HG03175 (cell line): ENCODE results near the gene SULT2B1.
A peak's percentile ranks its signal among the peaks of the same experiment; 100 is the strongest.

Experiments used
- ATAC-seq: cut with Tn5 transposase; IDR thresholded peaks from one replicate; pipeline ENCODE4 v1.9.1; 2021; ENCODE audit warnings: mild to moderate bottlenecking, moderate library complexity; ENCODE audit not compliant: unreplicated experiment

The SULT2B1 gene

DNA sequence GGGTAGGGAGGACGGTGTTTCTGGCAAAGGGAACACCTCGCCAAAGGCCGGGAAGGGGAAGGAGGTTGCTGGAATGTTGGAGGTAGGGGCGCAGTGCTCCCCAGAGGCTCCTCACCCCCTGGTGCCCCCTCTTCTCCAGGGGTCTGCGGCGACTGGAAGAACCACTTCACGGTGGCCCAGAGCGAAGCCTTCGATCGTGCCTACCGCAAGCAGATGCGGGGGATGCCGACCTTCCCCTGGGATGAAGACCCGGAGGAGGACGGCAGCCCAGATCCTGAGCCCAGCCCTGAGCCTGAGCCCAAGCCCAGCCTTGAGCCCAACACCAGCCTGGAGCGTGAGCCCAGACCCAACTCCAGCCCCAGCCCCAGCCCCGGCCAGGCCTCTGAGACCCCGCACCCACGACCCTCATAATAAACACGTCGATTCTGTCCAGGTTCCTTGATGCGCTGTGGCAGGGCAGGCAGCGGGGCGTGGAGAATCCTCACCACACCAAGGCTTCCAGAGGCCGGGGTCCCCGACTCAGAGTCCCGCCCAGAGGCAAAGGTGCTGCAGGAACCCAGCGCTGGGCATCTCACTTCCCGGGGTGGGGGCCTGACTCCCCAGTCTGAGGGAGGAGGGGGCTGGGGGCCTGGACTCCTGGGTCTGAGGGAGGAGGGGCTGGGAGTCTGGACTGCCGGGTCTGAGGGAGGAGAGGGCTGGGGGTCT lies 47.2 kb downstream of the SULT2B1 start:
- no peak for ATAC-seq

DNA sequence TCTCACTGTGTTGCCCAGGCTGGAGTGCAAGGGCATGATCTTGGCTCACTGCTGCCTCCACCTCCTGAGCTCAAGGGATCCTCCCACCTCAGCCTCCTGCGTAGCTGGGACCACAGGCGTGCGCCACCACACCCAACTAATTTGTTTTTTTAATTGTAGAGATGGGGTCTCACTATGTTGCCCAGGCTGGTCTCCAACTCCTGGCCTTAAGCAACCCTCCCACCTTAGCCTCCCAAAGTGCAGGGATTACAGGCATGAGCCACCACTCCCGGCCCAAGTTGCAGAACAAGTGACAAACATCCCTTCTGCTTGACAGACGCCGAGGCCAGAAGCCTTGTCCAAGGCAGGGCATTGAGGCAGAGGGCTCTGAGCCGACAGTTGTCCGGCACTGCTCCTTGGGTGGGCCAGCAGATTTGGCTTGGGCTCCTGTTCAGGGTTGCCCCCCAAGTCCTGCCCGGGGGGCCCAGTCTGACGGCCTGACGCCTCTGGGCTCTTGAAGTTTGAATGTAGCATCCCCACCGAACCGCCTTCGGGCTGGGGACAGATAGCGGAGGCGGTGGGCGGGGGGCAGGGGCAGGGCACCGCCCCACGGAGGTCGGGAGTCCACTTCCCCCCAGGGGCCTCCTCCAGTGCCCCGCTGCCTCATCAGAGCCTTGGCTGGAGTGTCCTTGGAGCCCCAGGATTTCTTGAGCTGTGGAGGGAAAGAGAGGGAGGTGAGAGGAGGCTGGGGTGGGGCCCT lies 48.9 kb downstream of the SULT2B1 start:
- ATAC-seq, result no peak

DNA sequence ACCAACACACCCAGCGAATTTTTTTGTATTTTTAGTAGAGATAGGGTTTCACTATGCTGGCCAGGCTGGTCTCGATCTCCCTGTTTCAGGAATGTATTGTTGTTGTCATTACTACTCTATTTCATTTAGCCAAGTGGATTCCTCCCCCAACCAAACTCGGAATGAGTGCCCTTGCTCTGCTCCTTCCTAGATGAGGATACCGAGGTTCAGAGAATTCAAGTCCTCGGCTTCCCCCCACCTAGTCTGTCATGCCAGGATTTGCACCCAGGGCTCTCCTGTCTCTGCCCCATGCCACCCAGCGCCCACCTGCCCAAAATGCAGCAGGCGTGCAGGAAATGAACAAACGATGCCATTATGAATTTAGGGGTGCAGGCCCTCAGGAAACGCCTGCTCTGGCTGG lies 51.0 kb downstream of the SULT2B1 start:
- ATAC-seq, result no peak

DNA sequence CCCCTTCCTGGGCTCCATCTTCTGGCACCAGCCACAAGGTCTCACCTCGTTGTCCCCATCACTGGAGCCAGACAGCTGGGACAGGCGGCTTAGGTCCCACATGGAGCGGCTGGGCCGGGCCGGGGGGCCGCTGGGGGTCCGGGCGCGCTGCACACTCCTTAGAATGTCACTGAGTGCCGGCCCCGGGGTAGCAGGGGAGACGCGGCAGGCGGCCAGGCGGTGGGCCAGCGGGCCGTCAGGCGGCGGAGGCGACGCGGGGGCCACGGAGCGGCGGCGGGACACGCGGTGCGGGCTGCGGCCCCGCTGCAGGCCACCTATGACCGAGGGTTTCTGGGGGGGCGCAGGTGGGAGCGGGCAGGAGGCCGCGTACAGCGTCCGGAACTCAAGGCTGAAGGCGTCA lies 51.5 kb downstream of the SULT2B1 start:
- no peak for ATAC-seq

DNA sequence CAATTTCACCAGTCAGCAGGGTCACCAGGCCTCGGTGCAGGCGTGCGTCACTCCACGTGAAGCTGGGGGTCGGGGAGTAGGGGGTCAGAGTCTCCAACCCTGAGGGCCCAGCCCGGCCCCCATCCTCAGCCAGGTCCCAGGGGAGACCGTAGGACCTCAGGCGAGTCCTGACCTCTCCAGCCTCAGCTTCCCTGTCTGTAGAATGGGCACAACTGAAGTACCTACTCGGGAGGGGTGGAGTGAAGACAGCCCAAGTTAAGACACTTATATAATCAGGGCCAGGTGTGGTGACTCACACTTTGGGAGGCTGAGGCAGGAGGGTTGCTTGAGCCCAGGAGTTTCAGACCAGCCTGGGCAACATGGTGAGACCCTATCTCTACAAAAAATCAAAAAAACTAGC lies 51.9 kb downstream of the SULT2B1 start:
- no peak for ATAC-seq

DNA sequence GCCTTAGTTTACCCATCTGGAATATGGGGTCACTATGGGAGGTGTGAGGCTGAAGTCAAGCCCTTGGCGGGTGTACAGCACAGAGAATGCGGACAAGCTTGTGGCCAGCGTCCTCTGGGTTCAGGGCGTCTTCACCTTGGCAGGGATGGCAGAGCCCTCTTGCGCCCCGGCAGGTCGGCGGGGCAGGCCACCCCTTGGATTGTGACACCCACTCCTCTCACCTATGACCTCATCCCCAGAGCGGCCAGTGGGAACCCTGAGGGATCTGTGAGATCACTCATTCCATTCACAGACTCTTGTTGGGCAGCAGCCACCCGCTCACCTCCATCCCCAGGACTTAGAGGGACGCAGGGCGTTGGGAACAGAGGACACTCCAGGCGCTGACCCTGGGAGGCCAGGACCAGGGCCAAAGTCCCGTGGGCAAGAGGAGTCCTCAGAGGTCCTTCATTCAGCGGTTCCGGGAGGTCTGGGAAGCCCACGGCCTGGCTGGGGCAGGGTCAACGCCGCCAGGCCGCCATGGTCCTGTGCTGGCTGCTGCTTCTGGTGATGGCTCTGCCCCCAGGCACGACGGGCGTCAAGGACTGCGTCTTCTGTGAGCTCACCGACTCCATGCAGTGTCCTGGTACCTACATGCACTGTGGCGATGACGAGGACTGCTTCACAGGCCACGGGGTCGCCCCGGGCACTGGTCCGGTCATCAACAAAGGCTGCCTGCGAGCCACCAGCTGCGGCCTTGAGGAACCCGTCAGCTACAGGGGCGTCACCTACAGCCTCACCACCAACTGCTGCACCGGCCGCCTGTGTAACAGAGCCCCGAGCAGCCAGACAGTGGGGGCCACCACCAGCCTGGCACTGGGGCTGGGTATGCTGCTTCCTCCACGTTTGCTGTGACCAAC lies 54.7 kb downstream of the SULT2B1 start, which contains the start of gene SPACA4:
Gene SPACA4 (plus strand): TSS at position 280 of the 896 bp plus-strand sequence. CDS start 237 bp downstream, at position 517.
- no peak for ATAC-seq

DNA sequence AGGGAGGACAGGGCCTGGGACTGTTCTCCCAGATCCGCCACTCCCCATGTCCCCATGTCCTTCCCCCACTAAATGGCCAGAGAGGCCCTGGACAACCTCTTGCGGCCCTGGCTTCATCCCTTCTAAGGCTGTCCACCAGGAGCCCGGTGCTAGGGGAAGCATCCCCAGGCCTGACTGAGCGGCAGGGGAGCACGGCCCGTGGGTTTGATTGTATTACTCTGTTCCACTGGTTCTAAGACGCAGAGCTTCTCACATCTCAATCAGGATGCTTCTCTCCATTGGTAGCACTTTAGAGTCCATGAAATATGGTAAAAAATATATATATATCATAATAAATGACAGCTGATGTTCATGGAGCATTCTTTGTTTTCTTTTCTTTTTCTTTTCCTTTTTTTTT lies 55.4 kb downstream of the SULT2B1 start:
- ATAC-seq, result no peak

DNA sequence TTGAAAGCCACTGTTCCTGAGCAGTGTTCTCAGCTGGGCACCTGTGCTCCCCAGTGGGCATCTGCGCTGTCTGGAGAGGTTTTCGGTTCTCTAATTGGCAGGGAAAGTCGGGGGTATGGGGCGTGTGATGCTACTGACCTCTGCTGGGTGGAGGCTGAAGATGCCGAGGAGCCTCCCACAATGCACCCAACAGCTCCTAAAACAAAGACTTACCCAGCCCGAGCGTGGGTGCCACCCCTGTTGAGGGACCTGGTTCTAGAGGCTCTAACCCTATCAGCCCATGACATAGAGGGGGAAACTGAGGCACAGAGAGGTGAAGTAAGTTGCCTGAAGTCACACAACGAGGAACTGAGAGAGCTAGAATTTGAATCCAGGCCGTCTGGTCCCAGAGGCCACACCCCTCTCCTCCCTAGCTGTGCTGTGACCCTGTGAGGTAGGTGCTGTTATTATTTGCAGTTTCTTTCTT lies 56.9 kb downstream of the SULT2B1 start:
- peak; percentile 49 for ATAC-seq

DNA sequence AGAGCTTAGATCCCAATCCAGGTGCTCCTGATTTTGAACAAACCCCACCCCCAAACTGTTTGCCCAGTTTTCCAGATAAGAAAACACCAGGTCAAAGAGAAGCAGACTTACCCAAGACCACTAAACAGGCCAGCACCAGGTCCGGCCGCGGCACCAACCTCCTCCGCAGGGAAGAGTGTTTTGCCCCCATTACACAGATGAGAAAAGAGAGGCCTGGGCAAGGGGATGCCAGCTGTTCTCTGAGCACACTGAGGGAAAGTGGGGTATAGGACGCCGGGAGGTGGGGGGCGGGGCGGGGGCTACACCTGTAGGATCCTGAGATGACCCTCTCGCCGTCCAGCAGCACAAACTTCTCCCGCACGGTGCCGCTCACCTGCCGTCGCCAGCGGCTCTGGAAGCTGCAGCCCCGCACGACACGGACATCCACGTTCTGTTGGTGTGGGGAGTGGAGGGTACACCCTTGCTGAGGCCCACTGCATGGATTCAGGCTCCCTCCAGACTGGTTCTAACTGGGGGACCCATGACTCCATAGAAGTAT lies 57.7 kb downstream of the SULT2B1 start:
- ATAC-seq, result no peak

DNA sequence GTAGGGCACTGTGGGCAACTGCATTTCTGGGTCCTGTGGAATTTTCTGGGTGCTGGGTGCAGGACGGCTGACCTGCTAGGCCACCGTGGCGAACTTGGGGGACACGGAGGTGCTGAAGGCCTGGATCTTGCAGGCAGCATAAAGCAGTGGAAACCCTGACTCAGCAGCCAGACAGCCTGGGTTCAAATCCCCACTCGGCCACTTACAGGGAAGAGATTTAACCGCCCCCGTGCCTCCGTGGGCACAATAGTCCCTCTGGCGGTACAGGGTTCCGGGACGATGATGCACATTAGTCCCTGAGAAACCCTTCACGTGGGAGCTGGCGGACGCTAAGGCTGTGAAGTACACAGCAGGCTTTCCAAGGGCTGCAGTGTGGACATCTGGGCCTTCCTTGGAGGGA lies 59.9 kb downstream of the SULT2B1 start:
- ATAC-seq, result no peak

DNA sequence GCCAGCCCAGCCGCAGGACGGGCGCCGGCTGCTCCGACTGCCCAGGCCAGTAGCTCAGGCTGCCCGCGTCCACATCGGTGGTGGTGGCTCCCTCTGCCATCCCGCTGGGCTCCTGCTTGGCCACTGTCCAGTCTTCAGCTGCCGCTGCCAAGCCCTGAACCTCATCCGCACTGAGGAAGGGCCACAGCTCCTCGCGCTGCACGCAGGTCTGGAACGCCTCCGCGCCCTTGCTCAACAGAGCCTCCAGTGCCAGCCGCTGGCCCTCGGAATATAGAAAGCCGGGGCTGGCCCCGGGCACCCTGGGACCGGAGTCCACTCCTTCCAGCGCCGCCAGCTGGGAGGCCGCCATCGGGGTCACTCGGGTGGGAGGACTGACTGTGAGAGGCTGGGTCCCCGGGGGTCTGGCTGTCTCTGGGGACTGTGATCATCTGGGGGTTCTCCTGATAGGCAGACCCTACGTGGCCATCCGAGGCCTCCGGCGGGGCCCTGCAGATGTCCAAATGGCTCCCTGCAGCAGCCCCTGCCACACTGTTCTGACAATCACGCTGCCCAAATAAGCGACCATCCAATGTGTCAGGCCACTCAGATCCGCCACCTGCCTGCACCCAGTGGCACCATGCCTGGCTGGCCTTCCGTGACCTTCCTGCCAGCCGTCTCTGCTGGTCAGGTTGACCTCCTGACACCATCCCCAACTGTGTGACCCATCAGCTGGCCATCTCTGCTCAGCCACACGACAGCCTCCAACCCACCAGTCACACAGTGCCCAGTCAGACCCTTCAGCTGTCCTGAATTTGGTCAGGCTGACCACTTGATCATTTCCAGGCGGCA lies 61.3 kb downstream of the SULT2B1 start:
- no peak for ATAC-seq

DNA sequence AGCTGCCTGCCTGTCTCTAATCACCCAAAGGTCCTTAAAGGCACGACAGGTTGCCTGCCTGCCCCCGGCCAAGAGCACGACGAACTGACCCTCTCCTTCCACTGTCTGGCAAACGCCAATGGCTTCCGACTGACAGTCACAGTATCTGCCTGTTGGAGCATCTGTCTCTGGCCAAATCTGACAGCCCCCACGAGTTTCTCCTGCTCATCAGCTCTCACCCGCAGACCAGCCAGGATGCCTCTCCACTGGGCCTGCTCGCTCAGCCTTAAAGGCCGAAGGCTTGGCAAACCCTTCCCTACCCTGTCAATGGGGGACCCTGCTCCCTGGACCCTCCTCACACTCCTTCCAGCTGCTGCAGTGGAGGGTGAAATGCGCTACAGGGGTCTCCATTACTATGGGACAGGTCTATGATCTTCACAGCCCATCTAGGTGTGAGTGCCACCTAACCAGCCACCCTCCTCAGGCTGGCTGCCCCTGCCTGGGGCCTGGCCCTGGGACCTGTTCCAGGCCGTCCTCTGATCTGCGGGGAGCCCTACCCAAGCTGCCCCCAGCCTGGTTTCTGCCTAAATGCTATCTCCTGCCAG lies 62.0 kb downstream of the SULT2B1 start:
- ATAC-seq, result no peak

DNA sequence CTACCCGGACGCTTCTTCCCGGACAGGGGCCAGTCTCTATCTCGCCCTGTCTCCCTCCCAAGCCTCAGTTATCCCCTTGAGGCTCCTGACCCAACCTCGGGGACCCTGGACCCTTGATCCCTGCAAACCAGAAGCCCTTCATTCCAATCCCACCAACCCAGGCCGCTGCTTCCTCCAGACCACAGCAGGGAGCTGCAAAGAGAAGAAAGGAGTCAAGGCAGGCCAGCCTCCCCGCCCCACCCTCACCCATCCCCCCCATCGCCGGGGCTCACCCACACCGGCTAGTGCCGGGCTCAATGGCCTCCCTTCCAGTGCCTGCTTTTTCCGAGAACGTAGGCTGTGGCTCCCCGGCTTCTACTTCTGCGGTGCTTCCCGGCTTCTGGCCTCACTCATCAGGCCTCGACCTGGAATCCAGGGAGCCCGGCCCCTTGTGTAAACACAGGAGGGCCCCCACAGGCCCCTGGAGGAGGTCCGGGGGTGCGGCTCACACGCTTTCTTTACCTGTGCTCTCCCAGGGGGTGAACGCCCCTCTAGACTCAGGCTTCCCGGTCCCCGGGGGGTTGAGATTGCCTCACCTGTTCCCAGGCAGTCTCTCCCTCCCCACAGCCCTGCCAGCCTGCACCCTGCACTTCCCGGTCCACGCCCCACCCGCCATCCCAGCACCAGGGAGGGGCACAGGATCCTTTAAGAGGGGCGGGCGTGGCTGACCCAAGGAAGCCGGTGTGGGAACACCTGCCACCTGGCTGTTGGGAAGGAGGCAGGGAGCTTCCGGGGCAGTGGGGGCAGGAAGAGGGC lies 62.7 kb downstream of the SULT2B1 start, which contains the start of gene FAM83E:
Gene FAM83E (minus strand): TSS at position 641 of the 795 bp plus-strand sequence. CDS start 1,704 bp downstream, outside the sequence.
- ATAC-seq, result no peak

DNA sequence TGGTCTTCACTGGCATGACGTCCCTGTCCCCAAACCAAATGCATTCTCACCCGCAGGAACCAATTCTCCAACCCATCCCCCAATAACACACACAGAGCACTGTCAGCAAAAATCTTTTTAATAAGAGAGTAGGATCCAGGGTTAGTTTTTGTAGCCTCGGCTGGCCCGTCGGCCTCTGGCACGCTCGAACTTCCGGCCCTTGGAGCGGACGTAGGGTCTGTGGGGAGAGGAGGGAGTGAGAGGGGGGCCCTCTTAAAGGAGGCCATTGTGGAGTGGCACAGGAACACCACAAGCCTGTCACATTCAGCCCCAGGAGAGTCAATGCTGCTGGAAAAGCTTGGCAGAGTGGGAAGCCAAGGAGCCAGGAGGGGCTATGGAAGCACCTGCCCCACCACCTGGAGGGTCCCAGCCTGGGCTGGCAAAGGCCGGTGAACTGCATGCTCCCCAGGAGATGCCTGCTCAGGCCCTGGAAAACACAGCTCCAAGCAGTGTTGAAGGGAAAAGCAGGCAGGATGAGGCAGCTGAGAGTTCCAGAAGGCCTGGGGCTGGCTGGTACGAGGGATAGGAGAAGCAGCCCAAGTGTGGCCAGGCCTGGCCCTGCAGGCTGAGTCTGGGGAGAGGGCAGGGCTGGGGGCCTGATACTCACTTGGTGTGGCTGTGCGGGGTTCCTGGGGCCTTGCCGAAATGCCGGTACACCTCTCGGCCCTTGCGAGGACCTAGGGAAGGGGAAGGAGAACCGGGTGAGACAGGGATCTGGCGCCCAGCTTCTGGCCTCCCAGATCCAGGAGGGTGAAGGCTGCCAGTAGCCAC lies 63.5 kb downstream of the SULT2B1 start:
- ATAC-seq, result no peak

DNA sequence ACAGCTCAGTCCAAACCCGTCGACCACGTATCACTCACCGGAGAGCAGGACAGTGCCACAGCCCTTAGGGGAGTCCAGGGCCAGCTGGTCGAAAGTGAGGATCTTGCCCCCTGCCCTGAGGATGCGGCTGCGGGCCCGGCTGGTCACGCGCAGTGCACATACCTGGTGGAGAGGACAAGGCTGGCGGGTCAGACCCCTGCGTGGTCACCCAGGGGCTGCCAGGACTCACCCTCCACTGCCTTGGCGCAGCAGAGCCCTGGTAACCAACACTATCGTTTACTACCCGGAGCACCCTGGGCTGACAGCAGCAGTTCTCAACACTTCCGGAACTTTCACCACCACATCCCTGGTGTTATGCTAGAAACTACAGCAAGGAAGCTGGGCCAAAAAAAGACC lies 64.1 kb downstream of the SULT2B1 start:
- no peak for ATAC-seq

DNA sequence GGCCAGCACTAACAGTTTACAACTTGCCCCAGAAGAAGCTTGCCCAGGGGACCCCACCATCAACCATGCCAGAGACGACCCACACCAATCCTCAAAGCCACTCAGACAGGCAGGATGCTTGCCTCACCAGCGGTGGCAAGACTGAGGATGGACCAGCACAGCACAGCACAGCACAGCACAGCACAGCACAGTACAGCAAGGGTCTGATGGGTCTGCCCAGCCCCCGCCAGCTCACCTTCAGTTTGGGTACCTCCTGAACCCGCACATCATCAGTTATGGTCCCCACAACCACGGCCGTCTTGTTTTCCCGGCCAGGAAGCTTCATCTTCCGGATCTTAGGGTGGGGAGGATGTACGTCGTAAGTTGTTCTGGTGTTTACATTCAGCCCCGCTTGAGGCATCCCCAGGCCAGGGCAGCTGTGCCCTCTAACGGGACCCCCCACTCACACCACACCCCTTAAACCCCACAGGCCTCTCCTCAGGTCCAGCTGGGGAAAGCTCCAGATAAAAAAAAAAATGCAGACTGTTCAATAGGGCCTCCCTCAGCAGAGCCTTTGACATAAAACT lies 64.6 kb downstream of the SULT2B1 start:
- no peak for ATAC-seq

DNA sequence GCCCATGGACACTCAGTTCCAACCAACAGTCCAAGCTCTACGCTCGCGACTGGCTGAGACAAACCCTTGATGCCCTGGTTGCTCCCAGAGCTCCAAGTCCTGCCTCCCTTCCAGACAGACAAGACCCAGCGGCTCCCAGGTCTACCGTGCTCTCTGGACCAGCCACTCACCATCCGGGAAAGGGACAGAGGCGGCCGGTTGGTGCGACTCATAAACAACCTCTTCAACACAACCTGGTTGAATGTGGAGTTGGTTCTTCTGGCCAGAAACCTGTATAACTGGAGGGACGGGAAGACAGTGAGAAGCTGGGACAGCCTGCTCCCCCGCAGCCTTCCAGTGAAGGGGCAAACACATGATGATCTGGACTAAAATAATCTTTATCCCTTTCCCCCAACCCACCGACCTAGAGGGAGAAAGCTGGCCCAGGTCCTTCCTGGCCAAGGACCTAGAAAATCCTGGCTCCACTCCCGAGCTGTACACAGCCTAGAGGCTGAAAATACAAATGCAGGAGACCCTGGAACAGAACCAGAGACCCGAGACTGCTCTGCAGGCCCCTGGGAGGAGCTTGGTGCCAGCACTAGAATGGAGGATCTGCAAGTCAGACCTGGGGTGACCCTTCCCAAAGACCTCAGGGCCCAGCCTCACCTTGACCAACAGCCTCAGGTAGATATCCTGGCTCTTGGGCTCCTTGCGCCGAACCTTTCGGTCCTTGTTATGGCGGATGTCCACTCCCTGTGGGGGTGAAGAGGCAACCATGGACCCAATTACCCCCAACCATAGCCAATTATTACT lies 65.4 kb downstream of the SULT2B1 start:
- no peak for ATAC-seq
